NAMALWA (cell line): ENCODE results near the gene TWSG1.
"Not testable (repeated sequence)": the region's sequence is repeated elsewhere in the genome, so short reads cannot be mapped to it uniquely, and the experiment has no call there.

Experiments
- DNase-seq: peaks from one replicate; pipeline ENCODE4 v3.0.0-alpha.2; 2015; ENCODE audit warnings: low spot score

TWSG1 gene

GRCh38 chr18:9426753-9427152 lies 92.2 kb downstream of the TWSG1 start:
- DNase-seq = no peak

- DNase-seq = no peak
Measured at GRCh38 chr18:9428301-9428706, 93.7 kb downstream of the TWSG1 start.

- DNase-seq = no peak
Measured at GRCh38 chr18:9428862-9429661, 94.5 kb downstream of the TWSG1 start.

- no peak for DNase-seq
Measured at GRCh38 chr18:9429662-9429993, 95.1 kb downstream of the TWSG1 start.

- not testable (repeated sequence) for DNase-seq
Measured at GRCh38 chr18:9430315-9430714, 95.7 kb downstream of the TWSG1 start.

- DNase-seq = no peak
Measured at GRCh38 chr18:9431296-9431695, 96.7 kb downstream of the TWSG1 start.

GRCh38 chr18:9433122-9433521 lies 98.5 kb downstream of the TWSG1 start:
- DNase-seq = not testable (repeated sequence)

- DNase-seq = no peak
Measured at GRCh38 chr18:9433671-9434121, 99.1 kb downstream of the TWSG1 start.

- no peak for DNase-seq
Measured at GRCh38 chr18:9434122-9434701, 99.6 kb downstream of the TWSG1 start.

GRCh38 chr18:9435041-9435440 lies 100.5 kb downstream of the TWSG1 start:
- no peak for DNase-seq

- no peak for DNase-seq
Measured at GRCh38 chr18:9436206-9436929, 101.8 kb downstream of the TWSG1 start.

GRCh38 chr18:9437021-9437437 lies 102.5 kb downstream of the TWSG1 start:
- DNase-seq = no peak

- DNase-seq = no peak
Measured at GRCh38 chr18:9437672-9438071, 103.1 kb downstream of the TWSG1 start.

- DNase-seq = peak; percentile 22
Measured at GRCh38 chr18:9441061-9441460, 106.5 kb downstream of the TWSG1 start.

- no peak for DNase-seq
Measured at GRCh38 chr18:9444549-9444948, 110.0 kb downstream of the TWSG1 start.

- no peak for DNase-seq
Measured at GRCh38 chr18:9446839-9447238, 112.3 kb downstream of the TWSG1 start.

GRCh38 chr18:9447334-9447733 lies 112.8 kb downstream of the TWSG1 start:
- no peak for DNase-seq

GRCh38 chr18:9449600-9450414 lies 115.2 kb downstream of the TWSG1 start:
- no peak for DNase-seq

- not testable (repeated sequence) for DNase-seq
Measured at GRCh38 chr18:9450920-9451319, 116.3 kb downstream of the TWSG1 start.
